OCI-LY3 (cell line): ENCODE data around the gene GOLT1B.

Source experiments
- H2AFZ ChIP-seq: fragments of 200-600, 300-600 bp; shearing (Covaris generic); 2 replicates; pipeline ENCODE4 v1.6.0; 2014; ENCODE audit warnings: antibody characterized with exemption, low read depth, low read length
- H3K27ac ChIP-seq: fragments of 200-600, 300-600 bp; sonication (generic); 2 replicates; pipeline ENCODE4 v1.5.1; 2014; ENCODE audit warnings: mild to moderate bottlenecking, low read length, moderate library complexity, mixed read lengths
- H3K27me3 ChIP-seq: fragments of 200-600, 300-600 bp; sonication (generic); 2 replicates; pipeline ENCODE4 v1.6.1; 2014; ENCODE audit warnings: low read depth, low read length, mixed read lengths
- H3K36me3 ChIP-seq: fragments of 200-600, 300-600 bp; sonication (generic); replicated peaks from 2 replicates; pipeline ENCODE3; 2014; ENCODE audit warnings: low read depth, low read length, mixed read lengths
- H3K4me1 ChIP-seq: fragments of 300-600, 200-600 bp; sonication (generic); 2 replicates; pipeline ENCODE4 v1.6.1; 2014; ENCODE audit warnings: low read length, mixed read lengths
- H3K4me2 ChIP-seq: fragments of 200-600, 300-600 bp; sonication (generic); 2 replicates; pipeline ENCODE4 v1.6.1; 2014; ENCODE audit warnings: low read length, mixed read lengths
- H3K4me3 ChIP-seq: fragments of 300-600, 200-600 bp; sonication (generic); 2 replicates; pipeline ENCODE4 v1.5.1; 2014; ENCODE audit warnings: antibody characterized with exemption, mild to moderate bottlenecking, low read length, moderate library complexity
- H3K79me2 ChIP-seq: fragments of 300-600, 200-600 bp; shearing (Covaris generic); 2 replicates; pipeline ENCODE4 v1.6.1; 2014; ENCODE audit warnings: mild to moderate bottlenecking, low read length, mixed read lengths
- H3K9ac ChIP-seq: fragments of 300-600, 200-600 bp; shearing (Covaris generic); 2 replicates; pipeline ENCODE4 v1.6.0; 2014; ENCODE audit warnings: mild to moderate bottlenecking, low read length, moderate library complexity
- H3K9me3 ChIP-seq: fragments of 200-600, 300-600 bp; shearing (Covaris generic); 2 replicates; pipeline ENCODE4 v1.6.1; 2014; ENCODE audit warnings: low read length, mixed read lengths; ENCODE audit not compliant: insufficient read depth
- H4K20me1 ChIP-seq: fragments of 200-600, 300-600 bp; sonication (generic); 2 replicates; pipeline ENCODE4 v1.6.1; 2016; ENCODE audit warnings: low read length, mixed read lengths; ENCODE audit not compliant: insufficient read depth
- EZH2phosphoT487 ChIP-seq: fragments of 200-600 bp; shearing (Covaris generic); IDR thresholded peaks from 2 replicates; pipeline ENCODE4 v1.6.1; 2018; ENCODE audit warnings: antibody characterized with exemption, mixed run types, low read depth
- TF ChIP-seq, protein P1 (sequence below): fragments of 200-600, 300-600 bp; sonication (generic); IDR thresholded peaks from 2 replicates; pipeline ENCODE4 v1.5.1; 2014; ENCODE audit warnings: antibody characterized with exemption, low read length, low read depth

The GOLT1B gene

DNA sequence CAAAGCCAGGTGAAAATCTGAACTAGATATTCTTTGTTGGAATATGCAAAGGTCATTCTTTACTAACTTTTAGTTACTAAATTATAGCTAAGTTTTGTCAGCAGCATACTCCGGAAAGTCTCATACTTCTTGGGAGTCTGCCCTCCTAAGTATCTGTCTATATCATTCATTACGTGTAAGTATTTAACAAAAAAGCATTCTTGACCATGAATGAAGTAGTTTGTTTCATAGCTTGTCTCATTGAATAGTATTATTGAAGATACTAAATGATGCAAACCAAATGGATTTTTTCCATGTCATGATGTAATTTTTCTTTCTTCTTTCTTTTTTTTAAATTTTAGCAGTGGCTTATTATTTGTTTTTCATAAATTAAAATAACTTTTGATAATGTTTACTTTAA lies 14.7 kb downstream of the GOLT1B start:
- H3K36me3 ChIP-seq, result peaks cover 32% of the 10 kb centered on the region
- TF ChIP-seq, protein P1, sequence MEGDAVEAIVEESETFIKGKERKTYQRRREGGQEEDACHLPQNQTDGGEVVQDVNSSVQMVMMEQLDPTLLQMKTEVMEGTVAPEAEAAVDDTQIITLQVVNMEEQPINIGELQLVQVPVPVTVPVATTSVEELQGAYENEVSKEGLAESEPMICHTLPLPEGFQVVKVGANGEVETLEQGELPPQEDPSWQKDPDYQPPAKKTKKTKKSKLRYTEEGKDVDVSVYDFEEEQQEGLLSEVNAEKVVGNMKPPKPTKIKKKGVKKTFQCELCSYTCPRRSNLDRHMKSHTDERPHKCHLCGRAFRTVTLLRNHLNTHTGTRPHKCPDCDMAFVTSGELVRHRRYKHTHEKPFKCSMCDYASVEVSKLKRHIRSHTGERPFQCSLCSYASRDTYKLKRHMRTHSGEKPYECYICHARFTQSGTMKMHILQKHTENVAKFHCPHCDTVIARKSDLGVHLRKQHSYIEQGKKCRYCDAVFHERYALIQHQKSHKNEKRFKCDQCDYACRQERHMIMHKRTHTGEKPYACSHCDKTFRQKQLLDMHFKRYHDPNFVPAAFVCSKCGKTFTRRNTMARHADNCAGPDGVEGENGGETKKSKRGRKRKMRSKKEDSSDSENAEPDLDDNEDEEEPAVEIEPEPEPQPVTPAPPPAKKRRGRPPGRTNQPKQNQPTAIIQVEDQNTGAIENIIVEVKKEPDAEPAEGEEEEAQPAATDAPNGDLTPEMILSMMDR, result no peak
- no peak for TF ChIP-seq EZH2phosphoT487
- H3K4me2 ChIP-seq, result no peak overlapping the region
- no peak overlapping the region for H2AFZ ChIP-seq
- no peaks in the 10 kb centered on the region for H3K79me2 ChIP-seq
- no peaks in the 10 kb centered on the region for H3K4me1 ChIP-seq
- no peak overlapping the region for H3K4me3 ChIP-seq
- no peaks in the 10 kb centered on the region for H3K27me3 ChIP-seq
- no peaks in the 10 kb centered on the region for H3K9me3 ChIP-seq
- H4K20me1 ChIP-seq, result no peaks in the 10 kb centered on the region
- H3K27ac ChIP-seq, result no peak overlapping the region
- H3K9ac ChIP-seq, result no peak overlapping the region

DNA sequence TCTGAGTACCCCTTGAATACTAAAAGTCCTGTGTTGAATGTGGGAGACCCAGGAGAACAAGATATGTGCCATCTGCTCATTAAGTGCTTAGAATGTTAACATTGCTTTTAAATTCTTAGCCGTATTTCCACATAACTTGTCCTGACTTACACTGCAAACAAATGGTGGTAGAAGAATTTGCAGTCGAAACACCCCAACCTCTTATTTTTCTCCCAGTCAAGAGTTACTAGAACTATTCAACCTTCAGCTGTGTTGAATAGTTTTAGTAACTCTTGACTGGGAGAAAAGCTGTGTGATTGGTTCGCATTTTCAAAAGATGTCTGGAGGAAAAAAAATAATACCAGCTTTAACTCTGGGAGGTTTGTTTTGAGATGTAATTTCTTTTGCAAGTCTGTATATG lies 16.9 kb downstream of the GOLT1B start:
- no peaks in the 10 kb centered on the region for H3K9me3 ChIP-seq
- TF ChIP-seq, protein P1, result no peak
- TF ChIP-seq EZH2phosphoT487, result no peak
- no peaks in the 10 kb centered on the region for H3K4me1 ChIP-seq
- no peak overlapping the region for H3K27ac ChIP-seq
- H3K9ac ChIP-seq, result no peak overlapping the region
- H3K4me2 ChIP-seq, result no peak overlapping the region
- no peak overlapping the region for H2AFZ ChIP-seq
- no peak overlapping the region for H3K4me3 ChIP-seq
- H4K20me1 ChIP-seq, result no peaks in the 10 kb centered on the region
- H3K79me2 ChIP-seq, result no peaks in the 10 kb centered on the region
- peaks cover 21% of the 10 kb centered on the region for H3K36me3 ChIP-seq
- no peaks in the 10 kb centered on the region for H3K27me3 ChIP-seq

DNA sequence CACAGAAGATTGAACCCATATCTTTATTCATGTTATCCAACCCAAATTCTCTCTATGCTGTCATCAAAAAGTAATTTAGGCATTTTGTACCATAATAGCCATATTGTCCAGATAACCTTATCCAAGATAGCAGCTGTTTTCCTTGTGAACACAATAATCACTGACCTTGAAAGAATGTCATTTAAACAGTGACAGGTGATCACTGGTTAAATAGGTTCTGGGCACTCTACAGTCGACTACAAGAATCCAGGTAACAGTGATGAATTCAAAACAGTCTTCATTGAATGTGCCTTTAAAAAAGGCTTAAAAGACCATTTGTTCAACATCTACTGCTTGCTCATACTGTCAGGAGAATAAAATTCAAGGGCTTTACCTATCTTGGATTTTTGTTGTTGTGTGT lies 20.0 kb downstream of the GOLT1B start:
- Histone ChIP-seq H3K27ac (no peak overlapping the region), H3K79me2 (no peaks in the 10 kb centered on the region), H3K9me3 (no peaks in the 10 kb centered on the region), H2AFZ (no peak overlapping the region), H3K9ac (no peak overlapping the region), H3K4me3 (no peak overlapping the region), H3K4me2 (no peak overlapping the region), H4K20me1 (no peaks in the 10 kb centered on the region), H3K4me1 (no peaks in the 10 kb centered on the region), H3K36me3 (peaks cover 6% of the 10 kb centered on the region), H3K27me3 (no peaks in the 10 kb centered on the region)
- no peak for TF ChIP-seq EZH2phosphoT487
- TF ChIP-seq, protein P1, result no peak

DNA sequence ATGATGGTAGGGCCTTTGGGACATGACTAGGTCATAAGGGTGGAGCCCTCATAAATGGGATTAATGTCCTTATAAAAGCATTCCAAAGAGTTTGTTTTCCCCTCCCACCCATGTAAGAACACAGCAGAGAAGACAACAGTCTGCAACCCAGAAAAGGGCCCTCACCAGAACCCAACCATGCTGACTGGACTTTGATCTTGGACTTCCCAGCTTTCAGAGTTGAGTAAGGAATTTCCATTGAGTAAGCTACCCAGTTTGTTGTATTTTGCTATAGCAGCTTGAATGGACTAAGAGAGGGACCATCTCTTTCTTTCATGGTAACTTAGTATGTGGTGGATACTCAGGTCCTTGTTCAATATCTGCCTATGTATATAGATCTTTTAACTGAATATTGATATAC lies 21.6 kb downstream of the GOLT1B start:
- Histone ChIP-seq H3K4me2 (no peak overlapping the region), H3K9me3 (no peaks in the 10 kb centered on the region), H2AFZ (no peak overlapping the region), H3K27me3 (peaks cover 9% of the 10 kb centered on the region), H3K4me3 (no peak overlapping the region), H4K20me1 (no peaks in the 10 kb centered on the region), H3K79me2 (no peaks in the 10 kb centered on the region), H3K36me3 (peaks cover 3% of the 10 kb centered on the region), H3K9ac (no peak overlapping the region), H3K4me1 (0 out of 2 replicates have a peak, but pooled peaks cover under 1% of the 10 kb centered on the region), H3K27ac (no peak overlapping the region)
- no peak for TF ChIP-seq EZH2phosphoT487
- TF ChIP-seq, protein P1, result no peak
